ENCODE data around the gene NCKAP5.

Gene NCKAP5

GRCh38 chr2:133371286-133371685 lies 197.0 kb downstream of the NCKAP5 start:
- no peak for DNase-seq (ENCODE audit: low spot score)
- Histone ChIP-seq H3K9me3 (ENCODE audit: severe bottlenecking) (no peaks in the 10 kb centered on the region), H3K36me3 (ENCODE audit: low read depth) (no peaks in the 10 kb centered on the region), H3K27ac (ENCODE audit: poor library complexity, severe bottlenecking) (no peak overlapping the region), H3K27me3 (ENCODE audit: insufficient read depth, poor library complexity, severe bottlenecking) (no peaks in the 10 kb centered on the region), H3K4me1 (ENCODE audit: insufficient read depth, poor library complexity, severe bottlenecking) (no peaks in the 10 kb centered on the region), H3K4me3 (ENCODE audit: severe bottlenecking) (no peak overlapping the region)
- TF ChIP-seq, protein P1, sequence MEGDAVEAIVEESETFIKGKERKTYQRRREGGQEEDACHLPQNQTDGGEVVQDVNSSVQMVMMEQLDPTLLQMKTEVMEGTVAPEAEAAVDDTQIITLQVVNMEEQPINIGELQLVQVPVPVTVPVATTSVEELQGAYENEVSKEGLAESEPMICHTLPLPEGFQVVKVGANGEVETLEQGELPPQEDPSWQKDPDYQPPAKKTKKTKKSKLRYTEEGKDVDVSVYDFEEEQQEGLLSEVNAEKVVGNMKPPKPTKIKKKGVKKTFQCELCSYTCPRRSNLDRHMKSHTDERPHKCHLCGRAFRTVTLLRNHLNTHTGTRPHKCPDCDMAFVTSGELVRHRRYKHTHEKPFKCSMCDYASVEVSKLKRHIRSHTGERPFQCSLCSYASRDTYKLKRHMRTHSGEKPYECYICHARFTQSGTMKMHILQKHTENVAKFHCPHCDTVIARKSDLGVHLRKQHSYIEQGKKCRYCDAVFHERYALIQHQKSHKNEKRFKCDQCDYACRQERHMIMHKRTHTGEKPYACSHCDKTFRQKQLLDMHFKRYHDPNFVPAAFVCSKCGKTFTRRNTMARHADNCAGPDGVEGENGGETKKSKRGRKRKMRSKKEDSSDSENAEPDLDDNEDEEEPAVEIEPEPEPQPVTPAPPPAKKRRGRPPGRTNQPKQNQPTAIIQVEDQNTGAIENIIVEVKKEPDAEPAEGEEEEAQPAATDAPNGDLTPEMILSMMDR (IDR thresholded peaks at IDR 0.05; ENCODE audit: poor library complexity, severe bottlenecking) = no peak
- ATAC-seq (ENCODE audit: low read depth) = no peak

DNA sequence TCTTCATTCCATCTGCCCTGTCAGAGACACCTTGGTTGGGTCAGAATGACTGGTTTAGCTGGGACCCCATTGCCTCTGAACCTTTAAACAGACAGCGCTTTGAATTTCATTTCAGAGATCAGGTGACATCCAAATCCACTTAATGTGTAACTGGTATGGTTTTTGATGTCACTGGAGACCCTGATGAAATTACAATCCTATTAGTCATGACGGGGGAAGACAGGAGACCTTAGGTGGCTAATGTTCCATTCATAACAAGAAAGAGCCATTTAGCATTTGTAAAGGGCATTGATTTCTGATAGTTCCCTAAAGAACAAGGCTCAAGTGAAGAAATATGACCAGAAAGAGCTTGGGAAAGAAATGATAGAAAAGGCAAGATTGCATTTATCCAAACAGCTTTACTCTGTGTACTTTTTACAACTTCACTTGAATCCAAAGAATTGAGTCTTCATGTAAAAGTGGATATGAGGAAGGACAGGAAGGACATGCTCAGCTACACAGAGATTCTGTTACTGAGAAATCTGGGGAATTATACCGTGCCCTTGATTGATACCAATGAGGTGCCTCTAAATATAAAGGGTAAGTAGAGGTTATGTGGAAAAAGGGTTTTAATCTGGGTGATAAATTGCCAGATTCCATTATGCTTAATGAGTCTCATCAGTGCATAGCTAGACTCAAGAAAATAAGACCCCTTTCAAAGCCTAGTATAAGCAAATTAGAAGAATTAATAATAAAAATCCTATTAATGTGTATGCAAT lies 198.2 kb downstream of the NCKAP5 start:
- TF ChIP-seq, protein P1 (IDR thresholded peaks at IDR 0.05; ENCODE audit: poor library complexity, severe bottlenecking) = no peak
- no peak overlapping the region for H3K4me3 ChIP-seq (ENCODE audit: severe bottlenecking)
- no peaks in the 10 kb centered on the region for H3K36me3 ChIP-seq (ENCODE audit: low read depth)
- H3K9me3 ChIP-seq (ENCODE audit: severe bottlenecking) = no peaks in the 10 kb centered on the region
- DNase-seq (ENCODE audit: low spot score) (no peak), ATAC-seq (ENCODE audit: low read depth) (no peak)
- H3K4me1 ChIP-seq (ENCODE audit: insufficient read depth, poor library complexity, severe bottlenecking) = no peaks in the 10 kb centered on the region
- no peak overlapping the region for H3K27ac ChIP-seq (ENCODE audit: poor library complexity, severe bottlenecking)
- no peaks in the 10 kb centered on the region for H3K27me3 ChIP-seq (ENCODE audit: insufficient read depth, poor library complexity, severe bottlenecking)

DNA sequence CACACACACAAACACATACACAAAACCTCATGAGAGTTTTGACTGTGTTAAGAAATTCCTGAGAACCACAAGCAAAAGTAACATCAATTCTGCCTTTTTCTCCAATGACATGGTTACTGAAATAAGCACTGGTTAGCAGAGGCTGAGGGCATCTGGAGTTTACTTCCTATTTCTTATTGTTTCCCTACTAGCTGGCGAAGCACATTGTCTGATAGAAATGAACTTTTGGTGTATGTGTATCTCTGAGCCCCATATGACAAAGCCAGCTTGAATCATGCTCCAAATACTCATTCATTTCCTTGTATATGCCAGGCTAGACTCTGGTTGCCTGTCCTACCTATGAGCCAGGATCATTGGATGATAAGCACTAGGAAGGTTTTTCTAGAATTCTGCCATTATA lies 203.1 kb downstream of the NCKAP5 start:
- H3K27me3 ChIP-seq (ENCODE audit: insufficient read depth, poor library complexity, severe bottlenecking) = no peaks in the 10 kb centered on the region
- no peaks in the 10 kb centered on the region for H3K9me3 ChIP-seq (ENCODE audit: severe bottlenecking)
- H3K4me3 ChIP-seq (ENCODE audit: severe bottlenecking) = no peak overlapping the region
- peaks cover 10% of the 10 kb centered on the region for H3K4me1 ChIP-seq (ENCODE audit: insufficient read depth, poor library complexity, severe bottlenecking)
- TF ChIP-seq, protein P1 (IDR thresholded peaks at IDR 0.05; ENCODE audit: poor library complexity, severe bottlenecking) = no peak
- H3K27ac ChIP-seq (ENCODE audit: poor library complexity, severe bottlenecking) = no peak overlapping the region
- no peaks in the 10 kb centered on the region for H3K36me3 ChIP-seq (ENCODE audit: low read depth)
- ATAC-seq (ENCODE audit: low read depth) (peak; percentile 36; the same call in 1 of the 3 replicates), DNase-seq (ENCODE audit: low spot score) (no peak)

DNA sequence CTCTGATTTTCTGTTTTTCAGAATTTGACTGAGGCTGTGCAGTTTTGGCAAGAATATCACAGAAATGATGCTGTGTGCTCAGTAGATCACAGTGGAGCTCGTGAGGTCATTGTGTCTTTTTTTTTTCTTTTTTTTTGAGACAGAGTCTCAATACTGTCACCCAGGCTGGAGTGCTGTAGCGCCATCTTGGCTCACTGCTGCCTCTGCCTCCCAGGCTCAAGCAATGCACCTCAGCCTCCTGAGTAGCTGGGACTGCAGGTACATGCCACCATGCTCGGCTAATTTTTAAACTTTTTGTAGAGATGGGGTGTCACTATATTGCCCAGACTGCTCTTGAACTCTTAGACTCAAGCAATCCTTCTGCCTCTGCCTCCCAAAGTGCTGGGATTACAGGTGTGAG lies 203.6 kb downstream of the NCKAP5 start:
- TF ChIP-seq, protein P1 (IDR thresholded peaks at IDR 0.05; ENCODE audit: poor library complexity, severe bottlenecking) = no peak
- DNase-seq (ENCODE audit: low spot score) = no peak

DNA sequence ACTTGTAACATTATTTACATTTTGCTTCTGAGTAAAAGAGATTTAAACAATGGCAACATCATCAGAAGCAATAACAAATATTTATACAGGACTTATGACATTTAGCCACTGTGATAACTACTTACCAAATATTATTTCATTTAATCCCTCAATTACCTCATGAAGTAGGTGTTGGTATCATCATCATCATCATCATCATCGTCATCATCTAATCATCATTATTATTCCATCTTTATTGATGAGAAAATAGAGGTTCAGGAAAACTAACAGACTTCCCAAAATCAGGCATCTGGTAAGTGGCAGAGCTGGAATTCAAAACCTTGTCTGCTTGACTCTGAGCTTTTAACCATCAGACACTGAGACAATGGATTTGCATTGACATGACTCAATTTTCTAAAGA lies 204.4 kb downstream of the NCKAP5 start:
- TF ChIP-seq, protein P1 (IDR thresholded peaks at IDR 0.05; ENCODE audit: poor library complexity, severe bottlenecking) = no peak
- Histone ChIP-seq H3K27me3 (ENCODE audit: insufficient read depth, poor library complexity, severe bottlenecking) (no peaks in the 10 kb centered on the region), H3K36me3 (ENCODE audit: low read depth) (no peaks in the 10 kb centered on the region), H3K4me3 (ENCODE audit: severe bottlenecking) (no peak overlapping the region), H3K4me1 (ENCODE audit: insufficient read depth, poor library complexity, severe bottlenecking) (peaks cover 10% of the 10 kb centered on the region), H3K27ac (ENCODE audit: poor library complexity, severe bottlenecking) (no peak overlapping the region), H3K9me3 (ENCODE audit: severe bottlenecking) (no peaks in the 10 kb centered on the region)
- no peak for ATAC-seq (ENCODE audit: low read depth)
- DNase-seq (ENCODE audit: low spot score) = no peak

More for the DNA sequence above, 203.6 kb downstream of the NCKAP5 start:
- Histone ChIP-seq H3K36me3 (ENCODE audit: low read depth) (no peaks in the 10 kb centered on the region), H3K4me3 (ENCODE audit: severe bottlenecking) (no peak overlapping the region), H3K9me3 (ENCODE audit: severe bottlenecking) (no peaks in the 10 kb centered on the region), H3K27ac (ENCODE audit: poor library complexity, severe bottlenecking) (no peak overlapping the region), H3K4me1 (ENCODE audit: insufficient read depth, poor library complexity, severe bottlenecking) (peaks cover 10% of the 10 kb centered on the region), H3K27me3 (ENCODE audit: insufficient read depth, poor library complexity, severe bottlenecking) (no peaks in the 10 kb centered on the region)
- no peak for ATAC-seq (ENCODE audit: low read depth)

Data from RWPE2 (cell line).